Hematopoietic multipotent progenitor cell treated with erythropoietin and hydrocortisone succinate and interleukin-3 and kit ligand, for 8 days (in vitro differentiated cells): ENCODE results near the gene C20orf204.

Experiments used
- DNase-seq: peaks from one replicate; pipeline ENCODE4 v3.0.0-alpha.2; 2015

C20orf204 gene

DNA sequence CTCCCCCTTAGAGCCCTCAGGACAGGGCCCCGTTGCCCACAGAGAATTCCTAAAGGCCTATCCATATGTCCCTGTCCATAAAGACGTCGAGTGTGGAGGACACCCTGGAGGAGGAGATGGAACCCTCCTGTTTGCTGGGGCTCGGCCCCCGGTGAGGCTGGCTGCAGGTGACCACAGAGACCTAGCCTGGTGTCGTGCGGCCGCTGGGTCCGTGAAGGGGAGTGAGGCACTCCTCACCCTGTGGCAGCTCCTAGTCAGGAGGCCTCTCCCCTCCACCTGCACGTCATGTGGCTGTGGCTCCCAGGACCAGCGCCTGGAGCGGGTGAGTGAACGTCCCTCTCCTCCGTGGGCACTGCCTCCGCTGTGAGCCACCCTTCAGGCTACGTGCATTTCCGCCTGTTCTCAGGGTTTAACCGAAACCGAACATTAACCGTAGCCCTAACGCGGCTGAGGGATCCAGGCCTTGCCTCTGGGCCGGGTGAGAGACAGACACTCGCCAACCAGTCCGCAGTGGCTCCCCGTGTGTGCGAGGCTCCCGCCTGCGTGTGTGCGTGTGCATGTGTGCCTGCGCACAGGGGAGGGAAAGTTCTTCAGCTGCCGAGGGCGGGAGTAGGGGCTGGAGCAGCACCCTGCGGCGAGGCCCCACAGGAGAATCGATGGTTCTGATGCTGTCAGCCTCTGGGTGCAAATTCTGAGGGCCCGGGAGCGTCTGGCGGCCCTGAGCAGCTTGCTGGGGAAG, 21.1 kb downstream of the C20orf204 start:
- no peak for DNase-seq

DNA sequence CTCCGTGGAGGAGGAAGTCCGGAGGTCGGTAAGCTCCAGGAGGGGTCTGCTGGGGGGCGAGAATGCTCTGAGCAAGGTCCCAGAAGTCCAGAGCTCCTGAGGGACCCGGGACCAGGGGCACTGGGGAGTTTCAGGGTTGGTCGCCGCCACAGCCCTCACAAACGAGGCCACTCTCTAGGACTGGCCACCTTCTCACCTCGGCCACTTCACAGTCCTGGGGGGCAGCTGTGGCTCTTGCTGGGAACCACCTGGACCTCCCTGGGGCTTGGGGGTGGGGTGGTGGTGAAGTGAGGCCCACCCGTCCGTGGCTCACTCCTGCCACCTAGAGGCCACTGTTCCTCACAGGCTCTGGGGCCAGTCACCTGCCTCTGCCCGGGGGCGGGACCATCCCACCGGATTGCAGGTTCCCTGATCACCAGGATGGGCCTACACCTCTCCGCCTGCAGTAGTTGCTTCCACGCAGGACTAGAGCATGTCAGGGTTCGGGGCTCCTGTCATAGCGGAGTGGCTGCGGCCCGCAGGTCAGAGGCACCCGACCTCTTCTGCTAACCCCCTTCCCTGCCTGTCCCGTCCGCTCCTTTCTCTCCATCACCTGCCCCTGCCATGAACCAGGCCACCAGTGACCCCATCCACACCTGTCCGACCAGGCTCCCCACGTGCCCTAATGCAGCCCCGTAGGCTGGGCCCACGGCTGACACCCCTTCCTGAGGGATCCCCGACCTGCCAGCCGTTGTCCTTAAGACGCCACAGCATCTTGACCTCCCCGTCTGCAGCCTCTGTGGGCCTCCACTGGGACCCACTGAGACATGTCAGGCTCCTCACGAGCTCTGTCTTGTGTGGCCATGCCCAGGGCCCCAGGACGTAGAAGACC, 21.9 kb downstream of the C20orf204 start:
- peak; percentile 58 for DNase-seq

DNA sequence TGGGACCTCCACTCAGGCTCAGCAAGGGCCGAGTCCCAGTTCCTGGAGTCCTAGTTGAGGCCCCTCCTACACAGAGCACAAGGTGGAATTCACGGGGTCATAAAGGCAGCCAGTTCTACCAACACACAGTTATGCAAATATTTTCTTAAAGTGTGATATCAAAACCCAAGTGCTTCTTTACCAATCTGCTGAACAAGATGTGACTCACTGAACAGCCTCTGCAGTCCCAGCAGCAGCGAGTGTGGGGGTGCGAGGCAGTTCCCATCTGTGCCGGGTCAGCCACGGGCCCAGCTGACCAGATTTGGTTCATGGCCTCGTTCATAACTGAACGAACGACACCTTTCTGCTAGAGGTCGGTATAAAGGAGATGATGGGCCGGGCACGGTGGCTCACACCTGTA, 22.6 kb downstream of the C20orf204 start:
- DNase-seq: no peak

DNA sequence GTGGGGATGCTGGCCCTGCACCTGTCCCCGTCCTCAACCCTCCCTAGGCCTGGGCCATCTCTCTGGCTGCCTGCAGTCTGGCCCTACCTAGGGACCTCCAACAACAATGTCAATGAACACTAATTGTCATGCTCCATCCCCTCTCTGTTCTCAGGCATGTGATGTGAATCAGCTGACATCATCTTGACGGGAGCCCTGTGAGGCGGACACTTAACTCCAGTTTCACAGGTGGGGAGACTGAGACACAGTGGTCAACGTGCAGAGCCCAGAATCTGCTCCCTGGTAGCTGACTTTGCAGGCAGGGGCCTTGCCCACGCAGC, 26.3 kb downstream of the C20orf204 start:
- no peak for DNase-seq

DNA sequence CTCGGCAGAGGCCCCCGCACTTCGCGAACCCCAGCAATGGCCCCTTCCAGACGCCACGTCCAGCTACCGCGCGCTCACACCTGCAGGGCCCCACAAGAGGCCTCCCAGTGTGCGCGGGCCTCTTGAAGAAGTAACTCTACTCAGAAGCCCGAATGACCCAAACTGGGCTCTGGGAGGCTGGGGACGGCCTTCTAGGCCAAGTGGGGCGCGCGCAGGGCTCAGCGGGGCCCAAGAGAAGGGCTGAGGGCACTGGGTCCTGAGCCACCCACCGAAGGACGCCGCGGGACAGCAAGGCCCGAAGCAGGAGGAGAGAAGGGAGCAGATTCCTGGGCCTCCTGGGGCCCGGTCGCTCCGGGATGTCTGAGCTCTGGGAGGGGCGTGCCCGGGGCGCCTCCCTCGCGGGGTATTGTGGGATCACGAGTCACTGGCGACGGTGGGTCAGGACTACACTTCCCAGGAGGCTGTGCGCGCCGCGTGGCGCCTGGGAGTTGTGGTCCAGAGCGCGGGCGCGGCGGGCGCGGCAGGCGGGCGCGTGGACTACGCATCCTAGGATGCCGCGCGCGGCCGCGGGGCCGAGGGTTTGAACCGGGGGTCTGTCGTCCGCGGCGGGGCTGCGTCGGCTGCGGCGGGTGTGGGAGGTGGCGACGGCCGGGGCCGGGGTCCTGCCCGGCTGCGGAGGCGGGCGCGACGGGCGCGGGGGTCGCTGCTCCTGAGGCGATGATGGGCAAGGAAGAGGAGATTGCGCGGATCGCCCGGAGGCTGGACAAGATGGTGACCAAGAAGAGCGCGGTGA, 26.8 kb downstream of the C20orf204 start, which contains the start of gene TCEA2:
TCEA2 (plus strand) TSS at position 603 of the 793 bp plus-strand sequence; CDS start at position 718, 115 bp downstream.
- DNase-seq: peak; percentile 92

DNA sequence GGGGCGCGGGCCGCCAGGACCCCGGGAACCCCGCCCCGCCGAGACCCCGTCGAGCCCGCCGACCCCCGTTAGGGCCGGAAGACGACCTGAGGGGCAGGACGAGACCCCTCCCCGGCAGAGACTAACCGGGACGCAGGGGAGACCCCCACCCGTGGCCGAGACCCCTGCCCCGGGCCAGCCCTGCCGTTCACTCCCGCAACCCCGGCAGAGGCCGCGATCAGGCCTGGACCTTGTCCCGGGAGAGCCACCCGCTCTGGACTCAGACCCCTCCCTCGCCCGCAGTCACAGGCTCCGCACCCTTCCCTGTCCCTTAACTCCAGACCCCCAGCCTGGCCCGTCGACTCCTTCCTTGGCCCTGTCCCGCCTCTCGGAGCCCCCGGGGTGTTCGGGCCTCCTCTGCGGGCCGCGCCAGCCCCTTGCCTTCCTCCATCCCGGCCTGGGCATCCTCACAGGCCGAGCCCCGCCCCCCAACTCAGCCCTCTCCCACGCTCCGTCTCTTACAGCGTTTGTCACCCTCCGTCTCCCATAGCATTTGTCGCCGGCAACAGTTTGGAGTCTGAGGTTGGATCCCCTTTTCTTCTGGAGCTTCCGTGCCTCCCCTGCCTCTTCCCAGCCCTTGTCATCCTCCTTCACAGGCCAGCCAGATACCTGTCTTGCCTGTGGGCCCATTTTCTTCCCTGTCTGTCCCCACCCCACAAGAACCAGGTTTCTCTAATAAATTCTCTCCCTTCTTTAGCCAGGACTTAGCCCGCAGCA, 27.6 kb downstream of the C20orf204 start:
- DNase-seq: no peak

DNA sequence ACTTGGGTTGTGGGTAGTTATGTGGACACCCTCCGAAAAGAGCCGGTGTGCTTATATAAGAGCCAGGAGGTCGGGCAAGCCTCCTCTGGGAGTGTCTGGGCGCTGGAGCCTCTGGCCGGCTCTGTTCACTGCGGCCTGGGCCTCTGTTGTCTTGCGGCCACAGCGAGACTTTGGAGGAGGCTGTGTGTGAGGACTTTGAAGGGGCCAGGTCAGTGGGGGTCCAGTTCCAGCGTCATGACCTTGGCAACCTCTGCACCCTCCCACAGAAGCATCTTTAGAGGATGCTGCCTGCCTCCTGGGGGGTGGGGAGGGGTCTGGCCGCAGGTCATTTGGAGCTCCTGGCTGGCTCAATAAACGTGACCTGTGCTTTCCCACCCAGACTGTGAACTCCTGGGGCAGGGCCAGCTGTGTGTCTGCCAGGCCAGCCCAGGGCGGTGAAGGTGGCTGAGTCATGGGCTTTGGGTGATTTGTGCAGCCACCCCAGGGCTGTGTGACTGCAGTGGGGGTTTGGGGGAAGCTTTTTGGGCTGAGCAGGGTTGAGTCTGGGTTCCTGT, 28.2 kb downstream of the C20orf204 start:
- no peak for DNase-seq

DNA sequence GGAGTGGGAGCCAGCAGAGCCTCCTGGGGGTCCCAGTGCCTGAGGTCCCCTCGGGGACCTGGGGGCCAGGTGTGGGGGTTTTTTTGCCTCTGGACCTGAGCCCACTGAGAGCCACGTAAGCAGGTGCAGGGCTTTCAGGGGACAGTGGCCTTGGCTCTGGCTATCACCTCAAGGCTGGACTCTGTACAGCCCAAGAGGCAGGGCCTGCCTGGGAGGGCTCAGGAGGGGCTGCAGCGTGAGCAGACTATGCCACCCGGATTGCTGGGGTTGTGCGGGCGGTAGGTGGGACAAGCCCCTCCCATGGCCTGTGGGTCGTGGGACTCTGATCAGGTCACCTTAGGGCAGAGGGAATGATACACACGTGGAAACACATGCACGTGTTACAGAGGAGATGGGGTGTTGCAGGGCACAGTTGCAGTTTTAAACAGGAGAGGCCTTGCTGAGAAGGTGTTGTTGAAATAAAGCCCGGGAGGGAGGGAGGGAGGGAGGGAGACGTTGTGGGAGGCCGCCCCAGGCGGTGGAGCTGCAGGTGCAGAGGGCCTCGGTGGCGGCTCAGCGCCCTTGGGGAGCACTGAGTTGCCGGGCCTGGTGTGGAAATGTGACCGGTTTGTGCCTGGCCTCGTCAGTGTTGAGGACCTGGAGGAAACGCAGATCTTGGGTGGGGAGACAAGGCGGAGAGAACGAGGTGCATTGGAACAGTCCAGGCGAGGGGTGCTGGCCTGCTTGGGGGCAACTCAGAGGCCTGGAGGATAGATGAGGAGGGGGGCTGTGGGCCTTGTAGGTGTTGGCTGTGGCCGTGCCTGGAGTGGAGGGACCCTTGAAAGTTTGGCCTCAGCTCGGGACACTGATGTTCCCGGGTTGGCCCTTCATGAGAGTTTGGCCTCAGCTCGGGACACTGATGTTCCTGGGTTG, 29.3 kb downstream of the C20orf204 start:
- no peak for DNase-seq

DNA sequence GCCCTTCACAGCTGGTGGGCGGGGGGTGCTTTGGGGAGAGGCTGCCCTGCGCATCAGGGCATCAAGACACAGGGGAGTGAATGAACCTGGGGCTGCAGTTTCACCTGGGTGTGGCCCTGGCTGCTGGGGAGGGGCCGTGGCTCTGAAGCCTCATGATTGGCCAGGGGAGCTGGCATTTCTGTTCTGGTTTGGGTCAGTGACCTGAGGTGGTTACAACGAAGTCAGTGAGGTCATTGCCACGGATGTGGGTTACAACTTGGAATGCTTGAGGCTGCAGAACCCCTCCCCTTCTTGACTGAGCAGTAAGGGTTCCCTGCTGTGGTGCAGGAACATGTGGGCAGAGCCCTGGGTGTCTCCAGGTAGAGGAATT, 30.0 kb downstream of the C20orf204 start:
- no peak for DNase-seq

DNA sequence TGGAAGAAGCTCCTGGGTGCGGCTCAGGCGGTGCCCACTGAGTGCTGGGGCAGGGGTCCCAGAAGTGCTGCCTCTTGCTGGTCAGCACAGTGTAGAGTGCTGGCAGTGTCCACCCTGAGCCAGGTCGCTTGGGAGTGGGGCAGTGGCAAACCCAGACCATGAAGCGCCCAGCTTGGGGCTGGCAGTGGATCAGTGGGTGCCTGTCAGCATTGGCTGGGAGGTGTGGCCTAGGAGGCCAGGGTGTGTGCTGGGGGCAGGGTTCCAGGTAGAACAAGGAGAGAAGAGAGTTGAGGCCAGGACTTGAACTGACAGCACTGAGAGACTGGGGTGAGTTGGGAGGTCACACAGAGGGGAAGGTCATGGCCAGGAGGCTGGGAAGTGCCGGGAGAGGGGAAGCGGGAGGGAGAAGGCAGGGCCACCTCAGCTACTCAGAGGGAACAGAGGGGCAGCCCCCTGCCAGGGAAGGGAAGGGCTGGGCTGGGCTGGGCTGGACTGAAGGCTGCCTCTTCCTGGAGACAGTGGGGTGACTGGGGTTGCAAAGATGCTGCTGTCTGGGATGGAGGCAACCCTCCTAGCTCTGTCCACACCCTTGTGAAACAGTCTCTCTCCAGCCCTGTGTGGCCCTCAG, 31.1 kb downstream of the C20orf204 start:
- no peak for DNase-seq

DNA sequence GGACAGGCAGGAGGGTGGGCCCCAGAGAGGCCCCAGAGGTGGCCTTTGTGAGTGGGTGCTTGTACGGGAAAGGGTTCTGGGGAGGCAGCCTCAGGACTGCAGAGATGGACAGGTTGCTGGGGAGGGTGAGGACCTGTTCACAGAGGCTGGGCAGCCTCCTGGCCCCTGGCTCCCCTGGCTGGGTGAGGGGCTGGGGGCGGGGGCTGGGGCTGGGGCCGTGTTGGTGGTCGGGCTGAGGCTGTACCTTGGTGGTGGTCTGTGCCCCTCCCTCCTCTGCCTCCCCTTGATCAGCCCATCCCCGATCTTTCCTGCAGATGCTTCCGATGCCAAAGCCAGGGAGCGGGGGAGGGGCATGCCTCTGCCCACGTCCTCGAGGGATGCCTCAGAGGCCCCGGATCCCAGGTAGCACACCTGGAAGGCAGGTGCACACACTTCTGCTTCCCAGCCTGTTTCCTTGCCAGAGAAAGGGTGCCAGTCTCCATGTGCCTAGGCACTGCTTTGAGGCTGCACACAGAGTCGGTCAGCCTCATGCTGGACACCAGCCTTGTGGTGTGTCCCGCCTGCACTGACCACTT, 31.8 kb downstream of the C20orf204 start:
- DNase-seq: no peak

DNA sequence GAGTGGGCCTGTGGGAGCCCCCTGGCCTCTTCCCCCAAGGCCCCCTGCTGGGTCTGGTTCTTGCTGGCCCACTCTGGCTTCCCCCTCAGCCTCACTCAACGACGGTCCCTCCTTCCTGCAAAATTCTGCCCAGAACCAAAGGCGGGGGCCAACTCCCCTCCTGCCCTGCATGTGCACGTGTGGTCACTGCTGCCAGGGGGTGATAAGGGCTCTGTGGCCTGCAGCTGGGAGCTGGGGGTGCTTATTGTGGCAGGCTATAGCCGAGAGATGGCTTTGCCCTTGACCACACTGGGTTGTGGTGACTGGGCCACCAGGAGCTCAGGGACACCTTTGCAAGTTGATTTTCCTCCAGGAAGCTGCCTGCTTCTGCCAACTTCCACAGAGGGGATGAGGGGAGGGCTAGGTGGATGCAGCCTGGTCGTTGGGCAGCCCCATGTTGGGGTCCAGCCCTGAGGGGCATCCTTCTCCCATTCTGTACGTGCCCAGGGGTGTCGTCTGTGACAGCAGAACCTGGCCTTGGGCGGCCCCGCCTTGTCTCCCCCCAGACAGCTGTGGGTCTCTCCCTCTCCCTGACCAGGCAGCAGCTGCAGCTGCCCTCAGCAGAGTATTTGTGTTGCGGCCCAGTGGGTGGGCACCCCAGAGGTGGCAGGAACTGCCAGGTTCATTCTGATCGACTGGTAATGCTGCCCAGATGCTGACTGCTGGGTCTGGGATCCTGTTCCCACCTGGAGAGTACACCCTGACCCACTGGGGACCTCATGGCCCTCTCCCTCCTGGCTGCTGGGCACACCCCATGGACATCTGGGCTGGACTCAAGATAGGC, 32.6 kb downstream of the C20orf204 start:
- peak; percentile 82 for DNase-seq

DNA sequence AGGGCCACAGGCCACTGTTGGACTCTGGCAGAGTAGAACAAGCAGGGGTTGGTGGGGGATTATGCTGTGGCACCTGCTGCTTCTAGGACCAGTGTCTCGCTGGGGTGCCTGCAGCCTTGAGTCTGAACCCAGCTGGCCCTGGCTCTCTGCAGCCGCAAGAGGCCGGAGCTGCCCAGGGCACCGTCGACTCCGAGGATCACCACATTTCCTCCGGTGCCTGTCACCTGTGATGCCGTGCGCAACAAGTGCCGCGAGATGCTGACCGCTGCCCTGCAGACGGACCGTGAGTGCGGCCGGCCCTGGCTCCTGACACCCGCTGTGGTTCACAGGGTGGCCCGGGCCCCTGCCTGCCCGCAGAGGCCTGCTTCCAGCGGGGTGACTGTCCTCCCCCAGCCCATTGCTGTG, 33.2 kb downstream of the C20orf204 start:
- no peak for DNase-seq

DNA sequence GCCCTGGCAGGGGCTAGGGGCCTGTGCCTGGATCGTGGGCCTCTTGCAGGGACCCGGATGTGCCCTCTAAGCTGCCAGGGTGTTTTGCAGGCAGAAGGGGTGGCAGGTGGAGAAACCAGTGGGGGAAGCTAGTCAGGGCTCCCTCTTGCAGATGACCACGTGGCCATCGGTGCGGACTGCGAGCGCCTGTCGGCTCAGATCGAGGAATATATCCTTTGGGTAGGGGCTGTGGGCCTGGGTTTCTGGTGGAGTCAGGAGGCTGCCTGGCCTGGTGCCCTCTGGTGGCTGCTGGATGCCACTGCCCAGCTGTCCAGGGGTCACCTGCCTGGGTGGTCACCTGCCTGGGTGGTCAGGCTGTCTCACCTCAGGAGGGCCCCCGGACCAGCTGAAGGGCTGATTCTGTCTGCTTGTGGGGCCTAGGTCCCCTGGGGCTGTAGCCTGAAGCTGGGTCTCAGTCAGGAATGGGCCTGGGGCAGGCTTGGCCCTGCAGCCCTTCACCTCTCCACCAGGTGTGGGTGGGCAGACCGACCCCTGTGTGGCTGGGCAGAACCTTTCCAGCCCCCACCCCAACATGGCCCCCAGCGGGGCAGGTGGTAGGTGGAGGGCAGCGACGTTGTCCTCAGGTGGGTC, 33.7 kb downstream of the C20orf204 start:
- DNase-seq: no peak

DNA sequence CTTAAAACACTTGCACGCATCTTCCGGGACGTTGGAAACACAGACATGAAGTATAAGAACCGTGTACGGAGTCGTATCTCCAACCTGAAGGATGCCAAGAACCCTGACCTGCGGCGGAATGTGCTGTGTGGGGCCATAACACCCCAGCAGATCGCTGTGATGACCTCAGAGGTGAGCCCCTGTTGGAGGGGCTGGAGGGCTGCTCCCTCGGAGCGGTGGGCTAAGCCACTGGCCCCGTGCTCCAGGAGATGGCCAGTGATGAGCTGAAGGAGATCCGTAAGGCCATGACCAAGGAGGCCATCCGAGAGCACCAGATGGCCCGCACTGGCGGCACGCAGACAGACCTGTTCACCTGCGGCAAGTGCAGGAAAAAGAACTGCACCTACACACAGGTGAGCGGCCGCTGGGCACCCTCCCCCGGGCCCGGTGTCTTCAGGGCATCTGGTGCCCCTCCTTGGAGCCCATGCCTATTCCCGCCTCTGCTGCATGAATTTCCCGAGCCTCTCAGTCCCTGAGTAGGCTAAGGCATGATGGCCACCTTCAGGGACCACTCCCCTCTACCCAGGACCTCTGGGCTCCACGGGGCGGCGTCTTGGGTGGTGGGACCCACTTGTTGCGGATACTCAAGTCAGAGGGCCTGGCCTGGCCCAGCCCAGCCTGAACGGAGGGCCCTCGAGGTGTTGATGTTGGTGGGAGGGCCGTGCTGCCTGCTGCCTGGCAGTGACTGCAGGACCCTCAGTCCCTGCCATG, 34.4 kb downstream of the C20orf204 start:
- no peak for DNase-seq

DNA sequence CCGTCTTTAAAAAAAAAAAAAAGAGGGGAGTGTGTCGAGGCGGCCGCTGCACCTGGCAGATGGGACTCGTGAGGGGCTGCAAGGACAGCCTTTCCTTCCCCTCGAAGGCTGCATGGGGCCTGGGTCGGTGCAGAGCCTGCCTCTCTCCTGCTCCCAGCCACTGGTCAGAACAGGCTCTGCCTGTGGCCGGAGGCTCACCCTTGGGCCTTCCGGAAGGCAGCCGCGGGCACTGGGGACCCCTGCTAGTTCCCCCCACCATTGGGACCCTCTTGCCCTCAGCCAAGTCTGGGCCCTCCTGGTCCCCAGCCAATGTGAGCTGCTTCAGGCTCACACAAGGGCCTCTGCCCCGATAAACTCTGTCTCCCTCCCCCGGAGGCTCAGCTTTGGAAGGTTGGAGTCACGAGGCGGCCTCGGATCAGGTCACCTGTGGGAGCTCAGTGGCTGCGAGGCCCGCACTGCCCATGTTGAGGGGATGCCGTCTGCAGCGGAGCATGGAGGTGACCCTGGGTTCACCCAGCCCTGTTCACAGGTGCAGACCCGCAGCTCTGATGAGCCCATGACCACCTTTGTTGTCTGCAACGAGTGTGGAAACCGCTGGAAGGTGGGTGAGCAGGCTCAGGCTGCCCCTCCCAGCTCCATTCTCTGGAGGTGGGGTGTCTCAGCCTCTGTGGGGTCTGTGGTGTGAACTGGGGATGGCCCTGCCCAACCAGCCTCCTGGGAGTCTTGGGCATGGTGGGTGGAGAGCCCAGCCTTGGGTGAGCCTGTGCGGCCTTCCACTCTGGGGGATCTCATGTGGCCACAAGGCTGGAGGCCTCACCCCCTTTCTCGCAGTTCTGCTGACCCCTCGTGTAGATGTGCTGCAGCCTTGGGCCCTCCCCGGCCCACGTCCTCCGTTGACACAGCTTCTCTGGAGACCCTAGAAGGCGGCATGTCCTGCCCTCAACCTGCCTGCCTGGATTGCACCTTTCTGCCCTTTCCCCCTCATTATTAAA, 35.7 kb downstream of the C20orf204 start:
- DNase-seq: no peak

DNA sequence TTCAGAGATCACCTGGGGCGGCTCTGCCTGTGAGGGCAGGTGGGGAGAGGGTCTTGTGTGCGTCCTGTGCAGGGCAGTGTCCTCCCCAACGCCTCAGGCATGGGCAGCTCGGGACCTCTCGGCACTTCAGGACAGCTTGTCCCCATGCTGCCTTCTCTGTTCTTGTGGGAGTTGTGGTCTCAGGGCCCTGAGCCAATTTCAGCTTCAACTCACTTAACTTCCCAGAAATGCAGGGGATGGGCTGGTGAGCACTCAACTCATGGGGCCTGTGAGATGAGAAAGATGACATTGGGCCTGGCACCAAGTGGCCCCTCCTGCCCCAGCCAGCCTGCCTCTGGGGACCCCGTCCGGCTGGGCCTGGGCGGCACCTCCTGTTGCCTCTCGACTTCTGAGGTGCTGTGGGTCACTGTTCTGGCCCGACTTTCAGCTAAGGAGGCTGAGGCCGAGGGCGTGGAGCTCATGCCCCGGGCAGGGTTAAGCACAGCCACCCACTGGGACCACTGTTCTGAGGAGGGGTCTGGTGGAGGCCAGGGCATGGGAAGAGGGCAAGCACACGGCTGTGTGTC, 36.6 kb downstream of the C20orf204 start:
- no peak for DNase-seq
